Stimulated activated CD4-positive, alpha-beta T cell treated with anti-CD3 and anti-CD28 coated beads, Interleukin-4, amount 100 ng/mL, for 4 hours (primary cell): Measurements from ENCODE around the gene INPP5J.
"Not testable (repeated sequence)": the region's sequence is repeated elsewhere in the genome, so short reads cannot be mapped to it uniquely, and the experiment has no call there.

Experiments used
- DNase-seq, 2 experiments: peaks; one replicate each; pipeline ENCODE4 v3.0.0-alpha.2; 2020

INPP5J gene

GRCh38 chr22:31102441-31103081 is 20.2 kb upstream of the INPP5J start:
- no peak for DNase-seq

GRCh38 chr22:31103111-31103510 is 19.7 kb upstream of the INPP5J start:
- DNase-seq = no peak

- no peak for DNase-seq
These were observed 18.7 kb upstream of the INPP5J start for GRCh38 chr22:31103899-31104694.

GRCh38 chr22:31104869-31105268 is 17.9 kb upstream of the INPP5J start:
- DNase-seq = no peak

- DNase-seq = no peak
These were observed 17.4 kb upstream of the INPP5J start for GRCh38 chr22:31105282-31105929.

- DNase-seq = no peak
These were observed 16.7 kb upstream of the INPP5J start for GRCh38 chr22:31106001-31106571.

GRCh38 chr22:31106731-31107177 is 16.0 kb upstream of the INPP5J start:
- DNase-seq = no peak

GRCh38 chr22:31107178-31107893 is 15.4 kb upstream of the INPP5J start, which contains the start of gene SELENOM:
Gene SELENOM (minus strand): TSS chr22:31107568. CDS start chr22:31107505, 63 bp downstream.
- DNase-seq = peak; percentile 82 to 83

GRCh38 chr22:31107894-31108218 is 14.9 kb upstream of the INPP5J start:
- no peak for DNase-seq

- not testable (repeated sequence) for DNase-seq
These were observed 10.1 kb upstream of the INPP5J start for GRCh38 chr22:31112547-31113091.

- no peak for DNase-seq
These were observed 4.5 kb upstream of the INPP5J start for GRCh38 chr22:31118046-31118820.

GRCh38 chr22:31119026-31119717 is 3.6 kb upstream of the INPP5J start:
- no peak for DNase-seq

- DNase-seq = no peak
These were observed 2.5 kb upstream of the INPP5J start for GRCh38 chr22:31120230-31120629.

- no peak for DNase-seq
These were observed 2.1 kb upstream of the INPP5J start for GRCh38 chr22:31120642-31121041.

- no peak for DNase-seq
These were observed 1.4 kb upstream of the INPP5J start for GRCh38 chr22:31121403-31121802.

- no peak for DNase-seq
These were observed 602 bp upstream of the INPP5J start for GRCh38 chr22:31122196-31122531.

- no peak for DNase-seq
These were observed 481 bp downstream of the INPP5J start for GRCh38 chr22:31123292-31123602.

GRCh38 chr22:31124290-31124689 is 1.5 kb downstream of the INPP5J start:
- no peak for DNase-seq

GRCh38 chr22:31124811-31125465 is 2.2 kb downstream of the INPP5J start:
- DNase-seq = no peak

GRCh38 chr22:31125521-31126117 is 2.9 kb downstream of the INPP5J start:
- DNase-seq = no peak
